ENCODE results near the gene BRSK2. TPM values are rescaled to one million over a fixed set of nuclear protein-coding genes. Genes with fewer than 3 reads are reported as not detected.

The BRSK2 gene
- polyA plus RNA-seq, 1 of the 3 experiments (the other 2 are of a cell fraction) = 0.64 TPM

DNA sequence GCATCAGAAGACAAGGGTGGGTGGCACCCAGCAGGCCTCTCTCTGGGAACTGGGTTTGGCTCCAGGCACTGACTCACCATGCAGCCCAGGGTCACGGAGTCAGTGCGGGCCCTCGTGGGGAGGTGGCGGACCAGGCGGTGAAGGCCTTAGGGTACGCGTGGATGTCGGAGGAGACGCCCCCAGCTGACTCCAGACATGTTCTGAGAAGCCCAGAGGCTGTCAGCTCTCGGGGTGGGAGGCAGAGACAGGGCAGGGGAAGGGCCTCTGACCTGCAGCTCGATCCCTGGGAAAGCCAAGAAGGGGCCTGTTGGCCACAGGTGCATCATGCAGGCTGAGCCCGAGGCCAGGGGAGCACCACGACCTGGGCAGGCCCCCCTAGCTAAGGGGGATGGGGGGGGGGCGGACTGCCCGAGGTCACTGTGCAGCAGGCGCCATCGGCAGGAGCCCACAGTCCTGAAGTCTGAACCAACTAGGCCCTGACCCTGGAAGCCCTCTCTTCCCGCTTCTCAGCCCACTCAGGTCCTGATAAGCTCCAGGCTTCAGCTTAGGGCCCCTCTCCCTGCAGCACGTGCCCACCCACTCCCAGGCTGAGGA is 78.8 kb downstream of the BRSK2 start:
- TF ChIP-seq RCOR1 (IDR thresholded peaks at IDR 0.05; ENCODE audit: low read length) = no peak
- no peak for TF ChIP-seq SMC3 (IDR thresholded peaks at IDR 0.05; ENCODE audit: low read depth, low read length)
- TF ChIP-seq USF2 (IDR thresholded peaks at IDR 0.05; ENCODE audit: borderline replicate concordance, low read depth, low read length) = no peak
- TF ChIP-seq FOXM1 (IDR thresholded peaks at IDR 0.05; ENCODE audit: low read depth) = no peak
- TF ChIP-seq EP300 (IDR thresholded peaks at IDR 0.05; ENCODE audit: borderline replicate concordance in 1 of 2, low read depth in 1 of 2, low read length in 1 of 2) = no peak
- no peak for TF ChIP-seq MEF2A (IDR thresholded peaks at IDR 0.05; ENCODE audit: borderline replicate concordance, low read depth)
- TF ChIP-seq FOSL2 (IDR thresholded peaks at IDR 0.05; ENCODE audit: borderline replicate concordance, low read depth) = no peak
- no peak for TF ChIP-seq GABPA (IDR thresholded peaks at IDR 0.05; ENCODE audit: low read depth)
- no peak for TF ChIP-seq POLR2AphosphoS5 (IDR thresholded peaks at IDR 0.05; ENCODE audit: low read depth, low read length)
- TF ChIP-seq TEAD4 (IDR thresholded peaks at IDR 0.05; ENCODE audit: borderline replicate concordance, insufficient read depth) = no peak
- TF ChIP-seq RXRA (IDR thresholded peaks at IDR 0.05; ENCODE audit: borderline replicate concordance, low read depth) = no peak
- no peak for TF ChIP-seq IRF3 (IDR thresholded peaks at IDR 0.05; ENCODE audit: low read depth, low read length)
- no peak for TF ChIP-seq REST (IDR thresholded peaks at IDR 0.05; ENCODE audit: low read depth, low read length)
- TF ChIP-seq ZBTB33 (IDR thresholded peaks at IDR 0.05; ENCODE audit: borderline replicate concordance, low read depth) = no peak
- TF ChIP-seq EZH2phosphoT487 (IDR thresholded peaks at IDR 0.05; ENCODE audit: borderline replicate concordance, low read depth) = no peak
- TF ChIP-seq NRF1 (IDR thresholded peaks at IDR 0.05; ENCODE audit: low read depth, low read length) = no peak
- no peak for TF ChIP-seq ELF1 (IDR thresholded peaks at IDR 0.05)
- TF ChIP-seq RAD21 (IDR thresholded peaks at IDR 0.05; ENCODE audit: low read length) = no peak
- TF ChIP-seq CHD2 (IDR thresholded peaks at IDR 0.05; ENCODE audit: low read length, partially characterized antibody) = no peak
- no peak for TF ChIP-seq TAF1 (IDR thresholded peaks at IDR 0.05; ENCODE audit: borderline replicate concordance, low read depth, low read length)
- Histone ChIP-seq H3F3A (replicated peaks; ENCODE audit: insufficient read depth) (no peaks in the 10 kb centered on the region), H3K4me1 (ENCODE audit: control insufficient read depth in 1 of 2, insufficient read depth in 2 of 2, low read depth in 1 of 2, low read length in 1 of 2) (no peaks in the 10 kb centered on the region; a peak in 1 of 4 replicates), H3K9me3 (no peaks in the 10 kb centered on the region), H3K27me3 (ENCODE audit: insufficient read depth) (no peaks in the 10 kb centered on the region), H3K9me2 (no peaks in the 10 kb centered on the region), H3K4me3 (ENCODE audit: low read depth in 2 of 2, low read length in 1 of 2) (no peak overlapping the region), H3K79me2 (ENCODE audit: insufficient read depth) (no peaks in the 10 kb centered on the region), H4K20me1 (ENCODE audit: insufficient read depth) (no peaks in the 10 kb centered on the region), H3K36me3 (replicated peaks in 1 of 2; ENCODE audit: control insufficient read depth in 1 of 2, insufficient read depth in 2 of 2, low read length in 1 of 2) (peaks cover 0 to 20% of the 10 kb centered on the region in 2 experiments), H2AFZ (ENCODE audit: low read depth) (no peak overlapping the region), H3K4me2 (no peak overlapping the region), H3K9ac (no peak overlapping the region), H3K27ac (ENCODE audit: low read depth in 2 of 2, low read length in 1 of 2) (no peak overlapping the region)
- WGBS (ENCODE audit: low lambda C conversion rate) = 96% methylated on average over 13 of the region's 19 CpGs
- POLR2A ChIA-PET = no interaction called here
- CTCF ChIA-PET = interaction anchor here (1.3 to 2.4 kb wide), 2 partner anchors 9 to 47 kb away, joined by 5 to 11 read pairs; no protein-coding TSS in a partner anchor
- DNase-seq = no peak
